Vagina (tissue), 2 donors: Measurements from ENCODE around the gene TEAD4.

Experiments used
- POLR2A ChIP-seq, 2 donors: fragments of 450-650 bp; IDR thresholded peaks; one replicate each; pipeline ENCODE4 v1.6.1; 2017; ENCODE audit warnings: antibody characterized with exemption in 2 of 2, mild to moderate bottlenecking in 2 of 2, moderate library complexity in 2 of 2
- POLR2AphosphoS5 ChIP-seq, 2 donors: sonication (generic); formaldehyde crosslinking; IDR thresholded peaks; one replicate each; pipeline ENCODE4 v1.9.0; 2017; ENCODE audit warnings: antibody characterized with exemption in 2 of 2, mild to moderate bottlenecking in 2 of 2, low read depth in 1 of 2; ENCODE audit not compliant: insufficient read depth in 1 of 2
- TF ChIP-seq, protein P1 (sequence below), 3 experiments: fragments of 450-650 bp in 2 of 3; fragments of 200-600 bp in 1 of 3; sonication (generic) in 1 of 3; IDR thresholded peaks; one replicate each; pipeline ENCODE4 v1.5.1; 2017 to 2019; ENCODE audit warnings: antibody characterized with exemption in 3 of 3, mild to moderate bottlenecking in 2 of 3, moderate library complexity in 2 of 3

GRCh38 chr12:3049176-3049575, 90.0 kb downstream of the TEAD4 start:
- TF ChIP-seq POLR2AphosphoS5 (IDR thresholded peaks at IDR 0.05; ENCODE audit: insufficient read depth in 1 of 2, low read depth in 1 of 2) (no peak), POLR2A (IDR thresholded peaks at IDR 0.05) (no peak)
- TF ChIP-seq, protein P1, sequence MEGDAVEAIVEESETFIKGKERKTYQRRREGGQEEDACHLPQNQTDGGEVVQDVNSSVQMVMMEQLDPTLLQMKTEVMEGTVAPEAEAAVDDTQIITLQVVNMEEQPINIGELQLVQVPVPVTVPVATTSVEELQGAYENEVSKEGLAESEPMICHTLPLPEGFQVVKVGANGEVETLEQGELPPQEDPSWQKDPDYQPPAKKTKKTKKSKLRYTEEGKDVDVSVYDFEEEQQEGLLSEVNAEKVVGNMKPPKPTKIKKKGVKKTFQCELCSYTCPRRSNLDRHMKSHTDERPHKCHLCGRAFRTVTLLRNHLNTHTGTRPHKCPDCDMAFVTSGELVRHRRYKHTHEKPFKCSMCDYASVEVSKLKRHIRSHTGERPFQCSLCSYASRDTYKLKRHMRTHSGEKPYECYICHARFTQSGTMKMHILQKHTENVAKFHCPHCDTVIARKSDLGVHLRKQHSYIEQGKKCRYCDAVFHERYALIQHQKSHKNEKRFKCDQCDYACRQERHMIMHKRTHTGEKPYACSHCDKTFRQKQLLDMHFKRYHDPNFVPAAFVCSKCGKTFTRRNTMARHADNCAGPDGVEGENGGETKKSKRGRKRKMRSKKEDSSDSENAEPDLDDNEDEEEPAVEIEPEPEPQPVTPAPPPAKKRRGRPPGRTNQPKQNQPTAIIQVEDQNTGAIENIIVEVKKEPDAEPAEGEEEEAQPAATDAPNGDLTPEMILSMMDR (IDR thresholded peaks at IDR 0.05), result no peak
